GM21367 (cell line): Measurements from ENCODE around the gene DEPP1.

Experiments
- ATAC-seq: cut with Tn5 transposase; IDR thresholded peaks from one replicate; pipeline ENCODE4 v1.9.1; 2021; ENCODE audit not compliant: unreplicated experiment

The DEPP1 gene

GRCh38 chr10:44980309-44981171 is 1.9 kb upstream of the DEPP1 start:
- ATAC-seq, result no peak

- no peak for ATAC-seq
These were observed 927 bp upstream of the DEPP1 start for GRCh38 chr10:44979281-44980191.

GRCh38 chr10:44978213-44978569 is 418 bp downstream of the DEPP1 start:
- no peak for ATAC-seq

GRCh38 chr10:44977287-44978212 is 1.1 kb downstream of the DEPP1 start:
- ATAC-seq, result no peak

- ATAC-seq, result no peak
These were observed 2.0 kb downstream of the DEPP1 start for GRCh38 chr10:44976352-44977198.

GRCh38 chr10:44975431-44976331 is 2.9 kb downstream of the DEPP1 start:
- ATAC-seq, result no peak

GRCh38 chr10:44974628-44975430 is 3.8 kb downstream of the DEPP1 start:
- ATAC-seq, result peak; percentile 69

- no peak for ATAC-seq
These were observed 4.5 kb downstream of the DEPP1 start for GRCh38 chr10:44974082-44974627.

GRCh38 chr10:44973323-44974081 is 5.1 kb downstream of the DEPP1 start:
- no peak for ATAC-seq

GRCh38 chr10:44972874-44973306 is 5.7 kb downstream of the DEPP1 start:
- ATAC-seq, result no peak

GRCh38 chr10:44971935-44972757 is 6.5 kb downstream of the DEPP1 start:
- ATAC-seq, result no peak

- no peak for ATAC-seq
These were observed 7.2 kb downstream of the DEPP1 start for GRCh38 chr10:44971434-44971833.

GRCh38 chr10:44970812-44971395 is 7.7 kb downstream of the DEPP1 start:
- ATAC-seq, result no peak

- no peak for ATAC-seq
These were observed 8.8 kb downstream of the DEPP1 start for GRCh38 chr10:44969854-44970253.

- no peak for ATAC-seq
These were observed 9.9 kb downstream of the DEPP1 start for GRCh38 chr10:44968500-44969400.
